Natural killer cell treated with Interleukin-12 subunit alpha and Interleukin-12 subunit beta and Interleukin-15 and Interleukin-18, amount 100 ng/mL, for 72 hours (primary cell): ENCODE data around the gene SIL1. TPM values are rescaled to one million over a fixed set of nuclear protein-coding genes. Genes with fewer than 3 reads are reported as not detected.

ENCODE experiments used
- ATAC-seq, 2 donors: fragments of 150-1000 bp; cut with Tn5 transposase in 1 of 2; sonication (Bioruptor Pico), chemical (Tn5 transposase) in 1 of 2; 2 replicates each; pipeline ENCODE4 v1.10.0; 2021
- DNase-seq: peaks from one replicate; pipeline ENCODE4 v3.0.0; 2022; ENCODE audit warnings: low spot score
- H3K27ac Mint-ChIP-seq, 2 donors: 1 replicate in 1 of 2; 2 replicates in 1 of 2; pipeline ENCODE4 v1.8.0; 2022; ENCODE audit warnings: mixed read lengths in 2 of 2, mild to moderate bottlenecking in 1 of 2, moderate library complexity in 1 of 2
- H3K27me3 Mint-ChIP-seq, 2 donors: 1 replicate in 1 of 2; 2 replicates in 1 of 2; pipeline ENCODE4 v1.8.0; 2022; ENCODE audit warnings: mixed read lengths in 2 of 2
- H3K36me3 Mint-ChIP-seq: one replicate; pipeline ENCODE4 v1.8.0; 2022; ENCODE audit warnings: mixed read lengths
- H3K4me1 Mint-ChIP-seq, 2 donors: 1 replicate in 1 of 2; 2 replicates in 1 of 2; pipeline ENCODE4 v1.8.0; 2022; ENCODE audit warnings: low read depth in 2 of 2, mixed read lengths in 2 of 2, mild to moderate bottlenecking in 1 of 2
- H3K4me3 Mint-ChIP-seq: one replicate; pipeline ENCODE4 v1.8.0; 2022; ENCODE audit warnings: mixed read lengths
- H3K9me3 Mint-ChIP-seq: 2 replicates; pipeline ENCODE4 v1.8.0; 2022; ENCODE audit warnings: mixed read lengths
- total RNA-seq, 2 donors: library from RNA; stranded (reverse); gene quantifications; one replicate each; pipeline ENCODE4 v1.2.3, GENCODE V29; 2022

SIL1 gene
- total RNA-seq, 2 donors from 2014 or later: 33.1 to 34.6 TPM

DNA sequence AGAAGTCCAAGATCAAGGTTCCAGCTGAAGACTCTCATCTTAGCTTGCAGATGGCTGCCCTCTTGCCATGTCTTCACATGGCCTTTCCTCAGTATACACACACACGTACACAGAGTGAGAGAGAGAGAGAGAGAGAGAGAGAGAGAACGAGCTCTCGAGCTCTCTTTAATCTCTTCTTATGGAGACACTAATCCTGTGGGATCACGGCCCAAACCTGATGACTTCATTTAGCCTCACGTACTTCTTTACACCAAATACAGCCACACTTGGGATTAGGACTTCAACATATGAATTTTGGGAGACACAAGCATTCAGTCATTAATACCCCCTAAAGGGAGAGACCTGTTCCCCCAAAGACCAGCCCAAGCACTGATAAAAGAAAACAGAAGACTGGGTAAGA is 42.8 kb downstream of the SIL1 start:
- Mint-ChIP-seq H3K4me1 (peaks cover 1 to 2% of the 10 kb centered on the region in 2 donors), H3K36me3 (no peaks in the 10 kb centered on the region), H3K9me3 (no peaks in the 10 kb centered on the region), H3K27me3 (no peaks in the 10 kb centered on the region), H3K27ac (no peak overlapping the region), H3K4me3 (no peak overlapping the region)
- DNase-seq (no peak), ATAC-seq (no peak)

DNA sequence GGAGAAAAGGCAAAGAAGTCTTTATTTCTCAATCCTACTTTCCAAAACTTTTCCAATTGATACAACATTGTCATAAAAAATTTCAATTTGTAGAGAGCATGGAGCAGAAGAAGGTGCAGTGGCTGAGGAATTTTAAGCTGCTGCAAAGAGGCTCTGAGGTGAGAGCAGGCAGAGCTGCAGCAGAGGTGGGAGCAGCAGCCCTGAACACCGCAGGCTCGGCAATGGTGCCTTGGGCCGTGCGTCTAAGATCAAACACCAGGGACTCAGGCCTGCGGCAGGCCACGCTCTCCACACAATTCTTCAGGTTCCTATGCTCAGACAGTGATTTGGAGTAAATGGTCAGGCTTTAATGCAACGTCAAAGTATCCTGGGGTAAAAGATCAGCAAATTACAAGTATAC is 46.3 kb downstream of the SIL1 start:
- Mint-ChIP-seq H3K4me1 (peaks cover 11 to 24% of the 10 kb centered on the region in 2 donors), H3K36me3 (no peaks in the 10 kb centered on the region), H3K27me3 (no peaks in the 10 kb centered on the region), H3K9me3 (no peaks in the 10 kb centered on the region), H3K4me3 (no peak overlapping the region), H3K27ac (no peak overlapping the region)
- no peak for DNase-seq
- no peak for ATAC-seq

DNA sequence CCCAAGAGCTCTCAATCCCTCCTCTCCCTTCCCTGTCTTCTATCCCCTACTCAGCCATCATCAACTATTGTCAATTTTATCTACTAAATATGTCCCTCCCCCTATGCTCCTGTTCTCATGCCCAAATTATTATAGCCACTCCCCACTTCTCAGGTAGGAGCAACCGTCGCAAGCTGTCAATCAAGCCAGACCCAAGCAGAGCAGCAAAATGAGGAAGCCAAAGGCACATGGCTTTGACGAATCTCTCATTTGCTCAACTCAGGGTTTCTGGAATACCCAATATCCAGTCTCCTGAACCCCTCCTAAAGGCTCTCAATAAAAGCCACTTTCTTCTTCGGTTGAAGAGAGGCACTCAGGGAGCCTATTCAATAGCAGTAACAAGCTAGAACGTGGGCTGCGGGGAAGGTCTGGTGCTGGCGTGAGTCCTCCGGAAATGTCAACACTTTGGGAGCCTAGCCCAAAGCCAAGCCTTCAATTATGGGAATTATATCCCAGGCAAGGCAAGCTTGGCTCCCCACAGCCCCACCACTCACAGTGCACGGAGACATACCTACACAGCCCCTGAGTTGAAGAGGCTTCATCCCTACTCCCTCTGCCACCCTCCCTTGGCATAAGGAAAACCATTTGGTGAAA is 47.7 kb downstream of the SIL1 start:
- Mint-ChIP-seq H3K4me1 (peaks cover 14 to 25% of the 10 kb centered on the region in 2 donors), H3K9me3 (no peaks in the 10 kb centered on the region), H3K27ac (no peak overlapping the region), H3K36me3 (no peaks in the 10 kb centered on the region), H3K27me3 (no peaks in the 10 kb centered on the region), H3K4me3 (no peak overlapping the region)
- no peak for ATAC-seq
- no peak for DNase-seq

DNA sequence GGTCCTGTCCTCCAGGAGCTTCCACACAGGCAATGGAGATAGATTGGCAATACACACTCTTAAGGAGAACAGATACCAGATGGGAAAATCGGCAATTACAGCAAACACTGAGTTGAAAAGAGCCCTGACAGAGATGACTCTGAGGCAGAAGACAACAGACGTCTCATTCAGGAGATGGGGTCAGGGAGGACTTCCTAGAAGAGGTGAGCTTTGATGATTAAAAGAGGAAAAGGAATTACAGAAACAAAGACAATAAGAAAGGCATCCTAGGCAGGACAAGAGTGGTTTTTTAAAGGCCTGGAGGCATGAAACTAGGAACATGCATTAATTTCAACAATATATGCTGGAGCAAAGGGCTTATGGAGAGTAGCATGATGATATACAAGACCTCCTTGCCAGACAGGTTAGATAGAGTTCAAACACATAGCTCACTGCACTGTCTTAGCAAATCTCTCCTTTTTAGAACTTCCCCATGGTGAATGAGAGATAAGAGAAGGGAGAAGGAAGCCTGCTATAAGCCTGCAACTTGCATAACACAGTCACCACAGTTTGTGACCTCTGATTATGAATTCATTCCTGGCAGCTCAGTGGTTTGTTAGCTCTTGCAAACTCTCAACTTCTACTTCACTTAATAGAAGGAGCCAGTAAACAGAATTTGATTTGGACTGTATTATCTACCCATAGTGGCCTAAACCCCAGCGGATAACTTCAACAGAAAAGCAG is 48.5 kb downstream of the SIL1 start:
- H3K27me3 Mint-ChIP-seq: no peaks in the 10 kb centered on the region
- H3K9me3 Mint-ChIP-seq: no peaks in the 10 kb centered on the region
- no peaks in the 10 kb centered on the region for H3K36me3 Mint-ChIP-seq
- H3K4me1 Mint-ChIP-seq: peaks cover 20 to 31% of the 10 kb centered on the region in 2 donors
- ATAC-seq (no peak), DNase-seq (no peak)
- H3K27ac Mint-ChIP-seq: no peak overlapping the region
- no peak overlapping the region for H3K4me3 Mint-ChIP-seq

DNA sequence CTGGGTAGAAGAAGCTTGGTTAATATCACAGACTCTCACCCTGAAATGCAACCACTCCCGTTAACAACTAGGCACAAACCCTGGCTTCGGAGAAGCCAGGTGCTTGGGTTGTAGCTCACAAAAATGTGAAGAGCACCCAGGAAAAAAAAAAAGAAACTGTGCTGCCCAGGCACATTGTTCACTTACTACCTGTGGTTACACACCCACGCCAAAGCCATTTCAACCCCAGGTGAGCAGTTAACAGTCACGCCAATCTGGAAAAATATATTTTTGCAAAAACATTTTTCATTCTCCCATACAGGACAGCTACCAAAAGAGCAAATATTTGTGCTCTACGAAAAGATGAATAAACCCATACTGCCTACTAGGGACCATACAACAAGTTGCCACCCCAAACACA is 49.2 kb downstream of the SIL1 start:
- no peak for DNase-seq
- no peak overlapping the region for H3K27ac Mint-ChIP-seq
- H3K4me1 Mint-ChIP-seq: peaks cover 20 to 31% of the 10 kb centered on the region in 2 donors
- no peak overlapping the region for H3K4me3 Mint-ChIP-seq
- H3K36me3 Mint-ChIP-seq: no peaks in the 10 kb centered on the region
- ATAC-seq: no peak
- no peaks in the 10 kb centered on the region for H3K27me3 Mint-ChIP-seq
- H3K9me3 Mint-ChIP-seq: no peaks in the 10 kb centered on the region

- no peak overlapping the region for H3K4me3 Mint-ChIP-seq
- H3K27ac Mint-ChIP-seq: no peak overlapping the region
- no peak for DNase-seq
- no peaks in the 10 kb centered on the region for H3K27me3 Mint-ChIP-seq
- ATAC-seq: no peak
- H3K9me3 Mint-ChIP-seq: no peaks in the 10 kb centered on the region
- H3K36me3 Mint-ChIP-seq: no peaks in the 10 kb centered on the region
- H3K4me1 Mint-ChIP-seq: peaks cover 20 to 31% of the 10 kb centered on the region in 2 donors
Observed at GRCh38 chr5:139148306-139148705, 49.9 kb downstream of the SIL1 start.

DNA sequence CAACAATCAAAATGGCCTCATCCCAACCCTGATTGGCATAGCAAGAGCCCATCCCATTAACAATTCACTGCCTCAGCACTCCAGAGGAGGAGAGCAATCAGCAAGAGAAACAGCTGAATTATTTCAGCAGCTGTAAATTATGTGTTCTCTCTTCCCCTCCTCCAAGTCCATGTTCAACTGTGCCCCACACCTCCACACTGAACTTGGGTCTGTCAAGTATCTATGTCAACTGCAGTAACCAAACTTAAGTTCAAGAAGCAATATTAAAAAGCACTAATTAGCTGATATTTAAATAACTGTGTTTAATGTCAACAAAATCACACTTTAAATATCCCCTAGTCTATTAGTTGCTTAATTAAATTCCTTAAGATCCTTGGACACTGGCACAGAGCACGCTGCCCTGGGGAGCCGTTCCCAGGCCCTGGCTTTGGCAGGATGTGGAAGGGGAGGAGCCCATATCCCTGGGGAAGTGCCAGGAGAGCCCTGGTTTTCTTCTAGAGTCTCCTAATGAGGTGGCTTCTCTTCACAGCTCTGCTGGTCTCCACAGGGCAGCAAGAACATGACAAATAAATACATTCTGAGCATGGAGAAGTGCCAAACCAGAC is 50.6 kb downstream of the SIL1 start:
- ATAC-seq (no peak), DNase-seq (no peak)
- Mint-ChIP-seq H3K36me3 (no peaks in the 10 kb centered on the region), H3K9me3 (no peaks in the 10 kb centered on the region), H3K27me3 (no peaks in the 10 kb centered on the region), H3K4me3 (no peak overlapping the region), H3K4me1 (peaks cover 20 to 31% of the 10 kb centered on the region in 2 donors), H3K27ac (no peak overlapping the region)

- no peak overlapping the region for H3K27ac Mint-ChIP-seq
- H3K27me3 Mint-ChIP-seq: no peaks in the 10 kb centered on the region
- H3K4me1 Mint-ChIP-seq: peaks cover 22 to 33% of the 10 kb centered on the region in 2 donors
- ATAC-seq: peak in 1 of 2 donors; percentile 67
- no peak overlapping the region for H3K4me3 Mint-ChIP-seq
- DNase-seq: no peak
- H3K36me3 Mint-ChIP-seq: no peaks in the 10 kb centered on the region
- H3K9me3 Mint-ChIP-seq: no peaks in the 10 kb centered on the region
Observed at GRCh38 chr5:139146809-139147482, 51.2 kb downstream of the SIL1 start.

DNA sequence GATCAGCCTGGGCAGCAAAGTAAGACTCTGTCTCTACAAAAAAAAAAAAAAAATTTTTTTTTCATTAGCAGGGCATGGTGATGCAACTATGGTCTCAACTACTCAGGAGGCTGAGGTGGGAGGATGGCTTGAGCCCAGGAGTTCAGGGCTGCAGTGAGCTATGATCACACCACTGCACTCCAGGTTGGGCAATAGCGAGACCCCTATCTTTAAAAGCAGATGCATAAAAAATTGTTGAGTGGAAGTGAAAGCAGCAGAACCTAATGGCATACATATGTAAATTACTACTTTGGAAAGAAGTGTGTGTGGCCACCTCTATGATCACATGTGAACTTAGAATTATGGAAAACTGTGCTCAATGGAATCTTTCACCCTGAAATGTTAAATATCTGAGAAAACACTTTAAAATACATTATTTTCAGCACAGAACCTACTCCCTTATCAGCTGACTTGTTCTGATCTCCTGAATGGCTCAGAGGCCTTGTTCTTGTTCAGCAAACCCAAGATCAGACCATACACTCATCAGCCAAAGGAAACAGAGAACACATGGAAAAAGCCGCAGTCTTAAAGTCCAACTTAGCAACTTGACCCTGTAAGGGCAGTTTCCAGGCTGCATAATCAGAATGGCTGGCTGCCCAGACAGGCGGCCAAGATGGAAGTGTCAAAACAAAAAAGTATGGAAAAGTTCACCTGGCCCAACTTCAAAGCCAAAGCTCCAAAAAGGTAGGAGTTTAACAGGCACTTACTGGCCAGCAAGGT is 56.5 kb downstream of the SIL1 start:
- no peak for ATAC-seq
- no peak for DNase-seq
- no peak overlapping the region for H3K4me3 Mint-ChIP-seq
- peaks cover 24 to 25% of the 10 kb centered on the region in 2 donors for H3K4me1 Mint-ChIP-seq
- H3K27me3 Mint-ChIP-seq: no peaks in the 10 kb centered on the region
- no peaks in the 10 kb centered on the region for H3K36me3 Mint-ChIP-seq
- no peaks in the 10 kb centered on the region for H3K9me3 Mint-ChIP-seq
- no peak overlapping the region for H3K27ac Mint-ChIP-seq

DNA sequence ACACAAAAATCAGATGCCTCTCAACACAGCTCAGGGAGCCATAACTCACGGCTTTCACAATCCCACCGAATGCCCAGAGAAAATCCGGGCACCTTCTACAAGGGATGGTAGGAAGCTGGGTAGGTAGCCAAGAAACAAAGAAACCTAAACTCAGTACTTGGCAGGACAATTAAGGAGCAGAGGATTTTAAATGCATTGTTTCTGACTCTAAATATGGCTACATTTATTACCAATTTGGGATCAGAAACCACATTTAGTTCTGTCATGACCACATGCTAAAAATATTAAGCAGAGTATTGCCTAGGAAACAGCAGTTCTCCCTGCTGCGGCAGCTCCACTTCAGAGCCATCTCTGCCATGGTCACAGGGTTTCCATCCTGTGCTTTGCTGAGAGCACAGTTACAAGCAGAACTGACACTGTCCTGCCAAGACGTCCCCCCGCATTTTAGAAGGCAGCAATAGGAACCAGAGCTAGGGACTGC is 57.5 kb downstream of the SIL1 start:
- H3K36me3 Mint-ChIP-seq: no peaks in the 10 kb centered on the region
- peaks cover 24 to 25% of the 10 kb centered on the region in 2 donors for H3K4me1 Mint-ChIP-seq
- H3K27ac Mint-ChIP-seq: no peak overlapping the region
- ATAC-seq: no peak
- H3K27me3 Mint-ChIP-seq: no peaks in the 10 kb centered on the region
- DNase-seq: no peak
- H3K9me3 Mint-ChIP-seq: no peaks in the 10 kb centered on the region
- H3K4me3 Mint-ChIP-seq: no peak overlapping the region

DNA sequence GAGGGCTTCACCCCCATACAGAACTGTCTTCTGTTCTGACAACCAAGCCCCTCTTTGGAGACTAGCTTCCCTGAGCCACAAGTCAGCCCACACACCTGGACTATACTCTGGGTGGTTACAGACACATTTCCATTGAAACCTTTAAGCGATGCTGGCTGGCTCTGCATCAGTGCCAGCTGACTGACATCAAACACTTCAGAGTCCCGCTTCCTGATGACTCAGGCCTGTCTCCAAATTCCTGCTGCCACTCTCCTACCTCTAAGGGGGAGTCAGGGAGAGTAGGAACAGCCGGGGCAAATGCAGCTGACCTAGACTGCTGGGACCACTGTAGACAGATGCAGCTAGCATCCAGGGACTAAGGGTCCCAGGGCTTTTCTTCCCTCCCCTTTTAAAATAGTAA is 59.4 kb downstream of the SIL1 start:
- H3K36me3 Mint-ChIP-seq: no peaks in the 10 kb centered on the region
- peaks cover 18% of the 10 kb centered on the region in 2 donors for H3K4me1 Mint-ChIP-seq
- H3K27ac Mint-ChIP-seq: peak overlapping the region in 1 of 2 donors; percentile 12
- ATAC-seq (no peak), DNase-seq (no peak)
- H3K27me3 Mint-ChIP-seq: no peaks in the 10 kb centered on the region
- H3K4me3 Mint-ChIP-seq: no peak overlapping the region
- no peaks in the 10 kb centered on the region for H3K9me3 Mint-ChIP-seq

- Mint-ChIP-seq H3K4me3 (no peak overlapping the region), H3K9me3 (no peaks in the 10 kb centered on the region), H3K27me3 (no peaks in the 10 kb centered on the region), H3K36me3 (no peaks in the 10 kb centered on the region), H3K4me1 (peaks cover 18% of the 10 kb centered on the region in 2 donors), H3K27ac (no peak overlapping the region)
- DNase-seq (no peak), ATAC-seq (no peak)
Observed at GRCh38 chr5:139138109-139138508, 60.1 kb downstream of the SIL1 start.

GRCh38 chr5:139137697-139138096 is 60.5 kb downstream of the SIL1 start:
- ATAC-seq (no peak), DNase-seq (no peak)
- H3K4me1 Mint-ChIP-seq: peaks cover 18% of the 10 kb centered on the region in 2 donors
- no peak overlapping the region for H3K27ac Mint-ChIP-seq
- H3K27me3 Mint-ChIP-seq: peaks cover 0 to 2% of the 10 kb centered on the region in 2 donors
- H3K4me3 Mint-ChIP-seq: no peak overlapping the region
- no peaks in the 10 kb centered on the region for H3K36me3 Mint-ChIP-seq
- no peaks in the 10 kb centered on the region for H3K9me3 Mint-ChIP-seq
